Left colon (tissue), 2 donors: ENCODE results near the gene TNFRSF12A. TPM values are rescaled to one million over a fixed set of nuclear protein-coding genes. Genes with fewer than 3 reads are reported as not detected.

Experiments
- ATAC-seq: fragments of 200-7000 bp; cut with Tn5 transposase; one replicate; pipeline ENCODE4 v1.9.1; 2020; ENCODE audit warnings: mild to moderate bottlenecking, moderate library complexity
- DNase-seq, 2 donors: peaks; one replicate each; pipeline ENCODE4 v3.0.0-alpha.2; 2020
- intact Hi-C, 2 donors: fragments of 100-400 bp; cut with DNase I in 1 of 2; cut with micrococcal nuclease in 1 of 2; formaldehyde crosslinking; loops; one replicate each; pipeline versions ENCODE4 v1.11.2 to v1.14.0; 2022; cut with DNase I, micrococcal nuclease
- total RNA-seq, 2 donors: library from RNA; stranded (reverse); fragmentation: NEBNext Ultra II Directional; extraction: Animal tissue kit (Norgen Biotek cat#: 25700); gene quantifications; one replicate each; pipeline ENCODE4 v1.2.1, GENCODE V29; 2021
- donor health status: DM: no; HTN: no; CAD: no.
- donor health status: DM: yes; HTN: yes; CAD: no.

Gene TNFRSF12A
- total RNA-seq, 2 donors from 2014 or later, result 10.5 to 19.3 TPM

- DNase-seq, result peak; percentile 67 to 83
- intact Hi-C loops, result no loop called here
- peak; percentile 67 for ATAC-seq
Observed at GRCh38 chr16:2983706-2984136, 36.4 kb upstream of the TNFRSF12A start.

GRCh38 chr16:2985462-2985861, 34.7 kb upstream of the TNFRSF12A start:
- ATAC-seq (no peak), DNase-seq (no peak)
- intact Hi-C loops, result no loop called here

GRCh38 chr16:2985893-2986355, 34.2 kb upstream of the TNFRSF12A start:
- ATAC-seq (no peak), DNase-seq (no peak)
- intact Hi-C loops, result no loop called here

GRCh38 chr16:2986623-2987188, 33.5 kb upstream of the TNFRSF12A start:
- DNase-seq (no peak), ATAC-seq (no peak)
- intact Hi-C loops, result no loop called here

- no peak for DNase-seq
- intact Hi-C loops, result no loop called here
- no peak for ATAC-seq
Observed at GRCh38 chr16:2987286-2987685, 32.9 kb upstream of the TNFRSF12A start.

GRCh38 chr16:2987833-2988232, 32.3 kb upstream of the TNFRSF12A start:
- intact Hi-C loops, result no loop called here
- DNase-seq, result no peak
- ATAC-seq, result no peak

GRCh38 chr16:2988590-2989099, 31.5 kb upstream of the TNFRSF12A start:
- intact Hi-C loops, result no loop called here
- no peak for DNase-seq
- ATAC-seq, result no peak

- DNase-seq, result no peak
- ATAC-seq, result peak; percentile 77
- intact Hi-C loops, result no loop called here
Observed at GRCh38 chr16:2990891-2991290, 29.3 kb upstream of the TNFRSF12A start.

- peak; percentile 73 for ATAC-seq
- DNase-seq, result no peak
- intact Hi-C loops, result no loop called here
Observed at GRCh38 chr16:2991566-2992261, 28.5 kb upstream of the TNFRSF12A start.

- intact Hi-C loops, result no loop called here
- ATAC-seq (no peak), DNase-seq (no peak)
Observed at GRCh38 chr16:2992383-2993081, 27.6 kb upstream of the TNFRSF12A start.

- ATAC-seq (no peak), DNase-seq (no peak)
- intact Hi-C loops, result no loop called here
Observed at GRCh38 chr16:2996298-2996697, 23.9 kb upstream of the TNFRSF12A start.

GRCh38 chr16:2999929-3000328, 20.2 kb upstream of the TNFRSF12A start:
- no peak for DNase-seq
- ATAC-seq, result no peak
- intact Hi-C loops, result no loop called here

- DNase-seq (no peak), ATAC-seq (no peak)
- intact Hi-C loops, result no loop called here
Observed at GRCh38 chr16:3000540-3000939, 19.6 kb upstream of the TNFRSF12A start.

GRCh38 chr16:3001316-3001715, 18.9 kb upstream of the TNFRSF12A start:
- intact Hi-C loops, result no loop called here
- DNase-seq, result no peak

GRCh38 chr16:3003582-3004270, 16.4 kb upstream of the TNFRSF12A start:
- ATAC-seq (peak; percentile 72), DNase-seq (peak; percentile 96 to 98)
- intact Hi-C loops, result no loop called here

More at GRCh38 chr16:3001316-3001715, 18.9 kb upstream of the TNFRSF12A start:
- ATAC-seq, result no peak

- intact Hi-C loops, result no loop called here
- peak in 1 of 2 donors; percentile 43 for DNase-seq
- no peak for ATAC-seq
Observed at GRCh38 chr16:3004319-3004718, 15.8 kb upstream of the TNFRSF12A start.

- ATAC-seq, result peak; percentile 11
- intact Hi-C loops, result no loop called here
- DNase-seq, result peak; percentile 76 to 78
Observed at GRCh38 chr16:3004781-3005284, 15.3 kb upstream of the TNFRSF12A start.

GRCh38 chr16:3007059-3007956, 12.9 kb upstream of the TNFRSF12A start:
- DNase-seq, result peak; percentile 78 to 87
- ATAC-seq, result peak; percentile 64
- intact Hi-C loops, result no loop called here
